ENCODE measurements around the gene CLCN1.

DNA sequence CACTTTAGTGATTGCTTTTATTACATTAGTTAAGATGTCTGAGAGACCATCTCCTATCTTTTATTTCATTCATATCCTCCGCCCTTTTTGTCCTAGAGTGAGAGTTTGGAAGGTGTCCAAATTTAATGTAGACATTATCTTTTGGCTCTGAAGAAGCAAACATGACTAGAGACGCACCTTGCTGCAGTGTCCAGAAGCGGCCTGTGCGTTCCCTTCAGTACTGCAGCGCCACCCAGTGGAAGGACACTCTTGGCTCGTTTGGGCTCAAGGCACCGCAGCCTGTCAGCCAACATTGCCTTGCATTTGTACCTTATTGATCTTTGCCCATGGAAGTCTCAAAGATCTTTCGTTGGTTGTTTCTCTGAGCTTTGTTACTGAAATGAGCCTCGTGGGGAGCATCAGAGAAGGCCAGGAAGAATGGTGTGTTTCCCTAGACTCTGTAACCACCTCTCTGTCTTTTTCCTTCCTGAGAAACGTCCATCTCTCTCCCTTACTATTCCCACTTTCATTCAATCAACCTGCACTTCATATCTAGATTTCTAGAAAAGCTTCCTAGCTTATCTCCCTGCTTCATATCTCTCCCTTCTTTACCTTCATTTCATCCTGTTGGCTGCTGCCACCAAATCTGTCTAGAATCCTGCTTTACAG lies 10.4 kb upstream of the CLCN1 start:
- no peak for TF ChIP-seq POLR2A (IDR thresholded peaks at IDR 0.05)
- TF ChIP-seq, protein P1, sequence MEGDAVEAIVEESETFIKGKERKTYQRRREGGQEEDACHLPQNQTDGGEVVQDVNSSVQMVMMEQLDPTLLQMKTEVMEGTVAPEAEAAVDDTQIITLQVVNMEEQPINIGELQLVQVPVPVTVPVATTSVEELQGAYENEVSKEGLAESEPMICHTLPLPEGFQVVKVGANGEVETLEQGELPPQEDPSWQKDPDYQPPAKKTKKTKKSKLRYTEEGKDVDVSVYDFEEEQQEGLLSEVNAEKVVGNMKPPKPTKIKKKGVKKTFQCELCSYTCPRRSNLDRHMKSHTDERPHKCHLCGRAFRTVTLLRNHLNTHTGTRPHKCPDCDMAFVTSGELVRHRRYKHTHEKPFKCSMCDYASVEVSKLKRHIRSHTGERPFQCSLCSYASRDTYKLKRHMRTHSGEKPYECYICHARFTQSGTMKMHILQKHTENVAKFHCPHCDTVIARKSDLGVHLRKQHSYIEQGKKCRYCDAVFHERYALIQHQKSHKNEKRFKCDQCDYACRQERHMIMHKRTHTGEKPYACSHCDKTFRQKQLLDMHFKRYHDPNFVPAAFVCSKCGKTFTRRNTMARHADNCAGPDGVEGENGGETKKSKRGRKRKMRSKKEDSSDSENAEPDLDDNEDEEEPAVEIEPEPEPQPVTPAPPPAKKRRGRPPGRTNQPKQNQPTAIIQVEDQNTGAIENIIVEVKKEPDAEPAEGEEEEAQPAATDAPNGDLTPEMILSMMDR (IDR thresholded peaks at IDR 0.05), result peak; percentile 37 to 91 (median 77)

All from prostate gland (tissue), 2 donors.